ENCODE measurements around the gene ISYNA1. TPM values are rescaled to one million over a fixed set of nuclear protein-coding genes. Genes with fewer than 3 reads are reported as not detected.

ISYNA1 gene
- total and polyA plus RNA-seq, 7 donors: 6.3 to 17.0 (median 9.8) TPM

GRCh38 chr19:18477042-18477779, 39.3 kb upstream of the ISYNA1 start:
- intact Hi-C loops (cut with DNase I): no loop called here
- ATAC-seq (no peak), DNase-seq (no peak)
- Histone ChIP-seq H3K9me3 (no peaks in the 10 kb centered on the region), H3K36me3 (ENCODE audit: insufficient read depth in 1 of 2, low read depth in 1 of 2) (peaks cover 0 to 4% of the 10 kb centered on the region in 2 donors), H3K27ac (peak overlapping the region; percentile 91), H3K4me1 (peaks cover 90% of the 10 kb centered on the region), H3K27me3 (ENCODE audit: insufficient read depth in 3 of 3, low read length in 2 of 3) (no peaks in the 10 kb centered on the region), H3K4me3 (no peak overlapping the region)
- 76 to 80% (median 79%) methylated on average over 24 of the region's 24 CpGs for WGBS, 3 donors
- peak; percentile 8 for TF ChIP-seq CTCF (IDR thresholded peaks at IDR 0.05)

- ATAC-seq (no peak), DNase-seq (peak in 1 of 2 donors; percentile 55)
- intact Hi-C loops (cut with DNase I): no loop called here
- no peaks in the 10 kb centered on the region for H3K27me3 ChIP-seq (ENCODE audit: insufficient read depth in 3 of 3, low read length in 2 of 3)
- H3K4me1 ChIP-seq: peaks cover 86% of the 10 kb centered on the region
- H3K27ac ChIP-seq: peak overlapping the region; percentile 91
- 79 to 84% (median 83%) methylated on average over 14 of the region's 14 CpGs for WGBS, 3 donors
- H3K4me3 ChIP-seq: no peak overlapping the region
- H3K36me3 ChIP-seq (ENCODE audit: insufficient read depth in 1 of 2, low read depth in 1 of 2): peaks cover 0 to 11% of the 10 kb centered on the region in 2 donors
- H3K9me3 ChIP-seq: no peaks in the 10 kb centered on the region
- no peak for TF ChIP-seq CTCF (IDR thresholded peaks at IDR 0.05)
Observed at GRCh38 chr19:18476507-18477041, 38.6 kb upstream of the ISYNA1 start.

- Histone ChIP-seq H3K9me3 (no peaks in the 10 kb centered on the region), H3K4me3 (no peak overlapping the region), H3K27me3 (ENCODE audit: insufficient read depth in 3 of 3, low read length in 2 of 3) (no peaks in the 10 kb centered on the region), H3K36me3 (ENCODE audit: insufficient read depth in 1 of 2, low read depth in 1 of 2) (peaks cover 0 to 17% of the 10 kb centered on the region in 2 donors), H3K27ac (peak overlapping the region; percentile 91), H3K4me1 (peaks cover 79% of the 10 kb centered on the region)
- intact Hi-C loops (cut with DNase I): no loop called here
- no peak for TF ChIP-seq CTCF (IDR thresholded peaks at IDR 0.05)
- DNase-seq (peak in 1 of 2 donors; percentile 56), ATAC-seq (no peak)
- WGBS, 3 donors: 64 to 72% (median 68%) methylated on average over 18 to 19 of the region's 19 CpGs
Observed at GRCh38 chr19:18475762-18476331, 37.9 kb upstream of the ISYNA1 start.

- Histone ChIP-seq H3K36me3 (ENCODE audit: insufficient read depth in 1 of 2, low read depth in 1 of 2) (peaks cover 0 to 22% of the 10 kb centered on the region in 2 donors), H3K27me3 (ENCODE audit: insufficient read depth in 3 of 3, low read length in 2 of 3) (no peaks in the 10 kb centered on the region), H3K27ac (peak overlapping the region; percentile 25), H3K4me3 (no peak overlapping the region), H3K9me3 (no peaks in the 10 kb centered on the region), H3K4me1 (peaks cover 79% of the 10 kb centered on the region)
- no peak for ATAC-seq
- TF ChIP-seq CTCF (IDR thresholded peaks at IDR 0.05): no peak
- DNase-seq: no peak
- intact Hi-C loops (cut with DNase I): no loop called here
- 58 to 65% (median 61%) methylated on average over 5 of the region's 5 CpGs for WGBS, 3 donors
Observed at GRCh38 chr19:18475004-18475453, 37.1 kb upstream of the ISYNA1 start.
